Esophagus squamous epithelium (tissue), 4 donors: ENCODE results near the gene FUT3.
"Not testable (repeated sequence)": the region's sequence is repeated elsewhere in the genome, so short reads cannot be mapped to it uniquely, and the experiment has no call there.

Source experiments
- CTCF ChIP-seq, 6 experiments: fragments of 450-650 bp in 4 of 6; fragments of 200-600 bp in 2 of 6; sonication (generic) in 2 of 6; IDR thresholded peaks; one replicate each; pipeline ENCODE4 v1.5.1; 2016 to 2019; ENCODE audit warnings: antibody characterized with exemption in 6 of 6, mild to moderate bottlenecking in 4 of 6, moderate library complexity in 4 of 6
- POLR2A ChIP-seq, 4 donors: fragments of 450-650 bp; IDR thresholded peaks; one replicate each; pipeline ENCODE4 v1.6.1; 2017; ENCODE audit warnings: antibody characterized with exemption in 4 of 4, mild to moderate bottlenecking in 4 of 4, moderate library complexity in 3 of 4

- TF ChIP-seq CTCF, POLR2A (IDR thresholded peaks at IDR 0.05): not testable (repeated sequence)
Measured at GRCh38 chr19:5841735-5842111, 9.5 kb downstream of the FUT3 start.
